CD4-positive, alpha-beta T cell treated with Interleukin-17A for 4 hours (primary cell): ENCODE results near the gene DSCAML1.

ENCODE experiments used
- DNase-seq: peaks from one replicate; pipeline ENCODE4 v3.0.0-alpha.2; 2020; ENCODE audit warnings: mixed read lengths

The DSCAML1 gene

DNA sequence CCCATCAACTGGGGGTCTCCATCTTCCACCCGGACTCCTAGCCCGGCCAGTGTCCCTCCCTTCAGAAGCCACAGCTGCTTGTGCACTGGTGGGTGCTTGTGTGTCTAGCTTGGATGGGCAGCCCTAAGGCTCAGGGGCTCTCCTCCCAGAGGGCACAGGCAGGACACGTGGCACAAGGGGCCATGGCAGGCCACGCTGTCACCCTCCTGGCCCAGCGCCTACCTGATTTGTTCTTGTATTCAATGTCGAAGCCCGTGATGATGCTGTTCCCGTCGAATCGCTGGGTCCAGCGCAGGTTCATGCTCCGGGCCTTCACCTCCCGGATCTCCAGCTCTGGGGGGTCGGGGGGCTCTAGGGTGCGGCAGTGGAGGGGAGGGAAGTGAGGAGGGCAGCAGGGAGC lies 316.8 kb downstream of the DSCAML1 start:
- DNase-seq: no peak

DNA sequence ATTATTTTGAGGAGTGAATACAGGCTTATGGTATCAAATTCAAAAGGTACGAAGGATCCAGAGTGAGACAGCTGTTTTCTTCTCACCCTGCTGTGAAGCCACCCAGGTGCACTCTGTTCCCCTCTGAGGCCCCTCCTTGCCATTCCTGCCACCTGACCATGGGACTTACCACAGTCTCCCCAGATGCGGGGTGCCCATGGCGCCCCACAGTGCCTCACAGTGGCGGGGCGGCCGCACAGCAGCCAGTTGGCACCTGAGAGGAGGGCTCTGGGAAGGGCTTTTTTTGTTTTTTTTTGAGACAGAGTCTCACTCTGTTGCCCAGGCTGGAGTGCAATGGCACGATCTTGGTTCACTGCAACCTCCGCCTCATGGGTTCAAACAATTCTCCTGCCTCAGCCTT lies 317.6 kb downstream of the DSCAML1 start:
- no peak for DNase-seq

DNA sequence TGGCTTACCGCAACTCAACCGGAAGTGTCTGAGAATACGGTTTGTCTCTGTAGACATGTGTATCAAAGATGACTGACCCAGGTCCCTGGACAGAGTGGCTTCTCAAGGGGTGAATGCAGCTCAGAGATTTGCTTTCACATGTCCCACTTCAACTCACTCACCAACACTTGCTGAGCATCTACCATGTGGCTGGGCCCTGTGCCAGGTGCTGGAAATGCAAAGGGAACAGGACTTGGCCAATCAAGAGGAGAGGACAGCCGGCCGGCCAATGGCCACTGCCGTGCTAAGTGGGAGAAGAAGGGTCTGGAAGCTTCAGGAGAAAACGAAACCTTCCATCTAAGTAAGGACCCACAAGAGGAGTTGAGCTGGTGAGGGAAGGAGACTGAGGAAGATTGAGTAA lies 318.1 kb downstream of the DSCAML1 start:
- DNase-seq: no peak

DNA sequence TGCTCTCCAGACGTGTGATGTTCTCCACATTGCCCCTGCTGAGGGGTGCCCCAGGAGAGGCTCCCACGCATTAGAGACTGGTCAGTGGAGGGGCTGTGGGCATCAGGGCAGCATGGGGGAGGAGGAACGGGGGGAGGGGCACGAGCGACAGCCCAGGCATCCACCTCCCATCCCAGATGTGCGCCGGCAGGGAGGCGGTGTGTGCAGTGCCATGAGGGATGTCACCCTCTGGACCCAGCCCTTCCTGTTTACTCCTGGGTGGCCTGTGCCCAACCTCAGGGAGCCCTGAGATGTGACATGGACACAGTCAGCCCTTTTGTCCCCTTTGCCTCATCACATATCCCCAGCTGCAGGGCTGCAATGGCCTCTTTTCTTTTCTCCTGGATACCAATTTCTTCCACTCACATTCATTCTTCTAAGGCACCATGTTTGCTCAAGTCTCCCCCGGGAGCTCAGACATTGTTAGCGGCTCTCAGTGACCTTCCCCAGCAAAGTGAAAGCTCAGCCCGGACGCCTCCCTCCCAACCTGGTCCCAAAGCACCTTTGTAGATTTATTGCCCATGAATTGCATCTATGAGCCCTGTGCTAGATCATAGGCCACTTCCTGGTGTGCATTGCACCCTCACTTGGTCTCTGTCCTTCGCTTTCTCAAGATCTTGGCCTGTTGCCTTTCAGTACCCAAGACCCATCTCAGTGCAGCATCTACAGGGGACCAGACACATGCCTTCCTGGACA lies 318.7 kb downstream of the DSCAML1 start:
- DNase-seq: no peak

DNA sequence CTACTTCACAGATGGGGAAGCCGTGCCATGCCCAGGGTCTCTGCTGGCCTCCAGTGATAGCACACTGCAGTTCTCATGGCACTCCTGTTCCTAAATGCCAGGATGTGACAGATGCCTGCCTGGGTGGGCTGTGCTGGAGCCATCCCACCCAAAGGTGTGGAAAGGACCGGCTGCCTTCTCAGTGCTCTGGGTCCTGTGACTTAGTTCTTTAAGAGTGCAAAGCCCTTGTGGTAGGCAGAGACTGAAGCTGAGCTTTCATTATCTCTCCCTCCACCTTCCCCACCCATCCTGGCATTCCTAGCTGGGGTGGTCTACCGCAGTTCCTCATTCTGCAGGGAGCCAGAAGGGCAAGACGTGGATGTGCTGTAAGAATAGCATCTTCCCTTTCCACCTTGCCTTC lies 319.3 kb downstream of the DSCAML1 start:
- no peak for DNase-seq

DNA sequence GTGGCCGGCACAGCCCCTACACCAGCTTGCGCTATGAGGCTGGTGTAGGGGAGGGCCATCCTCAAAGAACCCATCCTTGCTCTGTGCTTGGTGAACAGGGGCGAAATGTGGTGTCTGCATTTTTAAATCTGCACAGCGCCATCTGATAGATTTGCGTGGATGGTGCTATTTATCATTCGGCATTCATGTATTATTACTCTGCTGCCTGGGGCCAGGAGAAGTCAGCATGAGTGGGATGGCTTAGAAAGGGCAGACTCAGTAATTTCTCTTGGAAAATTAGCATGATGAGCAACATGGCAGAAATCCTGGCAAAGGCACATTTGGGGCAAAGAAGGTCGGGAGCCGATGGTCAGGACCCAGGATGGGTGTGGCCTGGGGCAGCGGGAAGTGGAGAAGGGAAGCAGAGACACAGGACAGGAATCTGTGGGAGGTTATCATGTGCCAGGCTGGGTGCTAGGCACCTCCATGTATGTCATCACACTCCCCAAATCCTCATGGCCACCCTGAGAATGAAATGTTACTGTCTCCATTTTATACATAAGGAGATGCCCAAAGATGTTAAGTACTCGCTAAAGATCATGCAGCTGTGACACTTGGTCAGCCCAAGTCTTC lies 320.4 kb downstream of the DSCAML1 start:
- no peak for DNase-seq

DNA sequence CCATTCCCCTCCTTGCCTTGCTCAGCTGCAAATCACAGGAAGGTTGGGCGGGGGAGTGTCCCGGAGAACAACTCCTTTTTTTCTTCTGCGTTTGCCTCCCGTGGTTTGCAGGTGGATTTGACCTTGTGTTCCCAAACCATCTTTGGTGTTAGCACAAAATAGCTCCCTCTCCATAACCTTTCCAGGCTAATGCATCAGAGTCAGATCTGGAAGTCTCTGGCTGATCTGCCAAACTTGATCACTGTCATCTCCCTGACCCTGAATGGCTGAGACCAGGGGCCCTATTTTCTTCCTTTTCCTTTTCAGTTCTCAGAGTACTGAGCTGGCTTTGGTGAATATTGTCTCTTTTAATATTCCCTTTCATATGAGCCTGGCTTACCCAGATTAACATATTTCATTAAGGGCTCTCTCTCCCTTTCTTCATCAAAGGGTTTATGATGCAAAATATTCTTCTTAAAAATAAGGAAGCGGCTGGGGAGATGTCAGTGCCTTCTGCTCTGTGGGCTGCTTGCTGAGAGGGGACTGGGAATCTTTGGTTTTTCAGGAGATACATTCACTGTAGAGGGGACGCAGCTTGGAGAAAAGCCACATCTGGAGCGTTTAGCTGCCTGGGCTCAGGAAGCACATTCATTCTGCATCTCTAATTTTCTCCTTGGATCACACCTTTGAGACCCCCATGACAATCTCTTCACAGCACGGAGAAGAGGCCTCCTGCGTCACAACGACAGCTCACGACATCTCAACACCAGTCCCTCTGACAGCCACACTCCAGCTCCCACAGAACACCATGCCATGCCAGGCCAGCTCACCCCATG lies 321.1 kb downstream of the DSCAML1 start:
- no peak for DNase-seq

DNA sequence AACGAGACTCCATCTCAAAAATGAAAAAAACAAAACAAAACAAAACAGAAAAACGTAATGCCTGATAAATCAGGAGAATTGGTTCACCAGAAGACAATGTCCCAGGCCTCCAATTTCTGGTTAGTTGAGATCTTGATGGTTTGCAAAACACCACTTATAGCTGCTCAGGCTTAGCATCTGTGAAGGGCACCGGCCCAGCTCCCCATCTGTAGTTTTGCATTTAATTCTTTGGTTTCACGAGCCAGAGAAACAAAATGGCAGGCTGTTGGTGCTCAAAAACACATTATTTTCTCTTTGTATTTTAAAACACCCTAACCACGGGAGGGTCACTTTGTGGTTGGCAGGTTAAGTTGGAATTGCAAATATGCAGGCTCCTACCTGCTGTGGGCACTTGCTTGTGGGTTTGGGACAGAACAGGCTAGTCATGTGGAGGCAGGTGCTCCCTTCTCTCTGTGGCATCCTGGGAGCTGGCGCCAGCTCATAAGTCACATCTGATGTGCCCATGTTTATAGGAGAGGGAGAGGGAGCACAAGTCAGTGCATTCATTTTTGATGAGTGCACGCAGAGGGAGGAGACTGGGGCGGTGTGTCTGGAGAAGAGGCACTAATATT lies 323.4 kb downstream of the DSCAML1 start:
- DNase-seq: no peak

DNA sequence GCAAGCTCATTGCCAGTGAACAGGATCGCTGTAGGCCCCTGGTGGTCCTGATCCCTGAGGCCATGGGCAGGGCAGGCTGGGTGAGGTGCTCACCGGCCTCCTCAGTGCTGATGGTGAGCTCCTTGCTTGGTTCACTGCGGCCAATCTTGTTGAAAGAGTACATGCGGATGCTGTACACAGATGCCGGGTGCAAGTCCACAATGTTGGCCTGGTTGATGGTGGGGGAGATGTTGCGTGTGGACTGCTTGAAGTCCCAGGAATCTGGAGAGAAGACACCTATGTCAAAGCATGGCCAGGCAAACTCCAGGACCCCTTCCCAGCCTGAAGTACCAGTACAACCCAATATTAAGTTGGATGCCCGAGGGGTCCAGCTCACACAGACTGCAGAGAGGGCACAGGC lies 325.2 kb downstream of the DSCAML1 start:
- DNase-seq: no peak

DNA sequence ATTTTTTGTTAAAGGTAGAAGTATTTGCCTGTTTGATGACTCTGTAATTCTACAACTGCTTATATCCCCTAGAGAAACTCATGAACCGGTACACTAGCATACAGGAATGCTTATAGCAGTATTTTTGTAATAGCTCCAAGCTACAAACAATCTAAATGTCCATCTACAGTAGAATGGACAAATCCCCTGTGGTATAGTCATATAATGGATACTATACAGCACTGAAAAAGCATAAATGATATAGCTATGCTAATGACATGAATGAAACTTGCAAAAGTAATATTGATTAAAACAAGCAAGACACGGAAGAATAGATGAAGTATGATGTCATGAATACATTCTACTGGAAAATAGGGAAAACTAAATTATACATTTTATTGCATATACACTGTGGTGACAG lies 326.4 kb downstream of the DSCAML1 start:
- DNase-seq: no peak

DNA sequence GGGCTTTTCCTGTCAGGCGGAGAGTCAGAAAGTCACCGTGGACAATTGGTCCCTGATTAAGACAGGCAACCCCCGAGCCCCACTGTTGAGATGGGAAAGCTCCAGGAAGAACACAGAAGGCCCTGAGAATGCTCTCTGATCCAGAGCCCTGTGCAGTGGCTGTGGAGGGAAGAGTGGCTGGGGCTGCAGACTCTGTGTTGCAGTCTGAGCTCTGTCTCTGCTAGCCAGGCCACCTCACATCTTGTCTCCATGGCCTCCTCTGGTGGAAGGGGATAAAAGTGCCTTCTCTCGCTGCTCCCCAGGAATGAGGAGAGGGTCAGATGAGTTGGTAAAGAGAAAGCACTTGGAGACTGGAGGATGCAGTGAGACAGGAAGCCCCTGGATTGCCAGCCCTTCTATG lies 328.1 kb downstream of the DSCAML1 start:
- DNase-seq: no peak

DNA sequence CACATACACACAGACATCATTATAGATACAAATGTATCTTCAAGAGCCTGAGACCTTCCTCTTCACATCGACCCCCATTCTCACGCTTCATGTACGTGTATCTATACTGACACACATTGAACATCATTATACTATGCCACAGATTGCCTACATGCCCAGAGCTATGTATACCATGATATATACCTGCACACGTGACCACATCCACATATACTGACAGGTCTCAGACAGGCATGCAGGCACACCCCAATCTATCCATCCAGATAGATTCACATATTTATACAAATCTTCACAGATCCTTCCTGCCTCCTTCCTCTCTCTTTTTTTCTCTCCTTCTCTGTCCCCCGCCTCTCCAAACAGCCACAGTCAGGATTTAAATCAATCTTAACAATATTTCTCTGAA lies 329.2 kb downstream of the DSCAML1 start:
- no peak for DNase-seq

DNA sequence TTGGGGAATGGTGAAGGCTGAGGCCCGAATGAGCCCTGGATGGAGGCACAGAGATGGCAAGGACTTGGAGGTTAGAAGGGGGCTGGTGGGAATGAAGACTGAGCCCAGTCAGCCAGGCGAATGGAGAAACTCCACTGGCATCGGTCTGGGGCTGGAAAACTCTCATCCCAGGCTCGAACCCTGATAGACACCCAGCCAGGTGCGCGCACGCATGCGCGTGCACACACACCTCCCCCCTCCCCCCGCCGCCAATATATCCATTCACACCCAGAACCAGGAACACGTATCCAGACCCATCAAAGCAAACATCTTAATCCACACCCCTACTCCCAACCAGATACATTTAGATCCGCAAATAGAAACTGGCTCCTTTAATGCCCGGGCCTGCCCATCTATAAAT lies 330.1 kb downstream of the DSCAML1 start:
- no peak for DNase-seq

DNA sequence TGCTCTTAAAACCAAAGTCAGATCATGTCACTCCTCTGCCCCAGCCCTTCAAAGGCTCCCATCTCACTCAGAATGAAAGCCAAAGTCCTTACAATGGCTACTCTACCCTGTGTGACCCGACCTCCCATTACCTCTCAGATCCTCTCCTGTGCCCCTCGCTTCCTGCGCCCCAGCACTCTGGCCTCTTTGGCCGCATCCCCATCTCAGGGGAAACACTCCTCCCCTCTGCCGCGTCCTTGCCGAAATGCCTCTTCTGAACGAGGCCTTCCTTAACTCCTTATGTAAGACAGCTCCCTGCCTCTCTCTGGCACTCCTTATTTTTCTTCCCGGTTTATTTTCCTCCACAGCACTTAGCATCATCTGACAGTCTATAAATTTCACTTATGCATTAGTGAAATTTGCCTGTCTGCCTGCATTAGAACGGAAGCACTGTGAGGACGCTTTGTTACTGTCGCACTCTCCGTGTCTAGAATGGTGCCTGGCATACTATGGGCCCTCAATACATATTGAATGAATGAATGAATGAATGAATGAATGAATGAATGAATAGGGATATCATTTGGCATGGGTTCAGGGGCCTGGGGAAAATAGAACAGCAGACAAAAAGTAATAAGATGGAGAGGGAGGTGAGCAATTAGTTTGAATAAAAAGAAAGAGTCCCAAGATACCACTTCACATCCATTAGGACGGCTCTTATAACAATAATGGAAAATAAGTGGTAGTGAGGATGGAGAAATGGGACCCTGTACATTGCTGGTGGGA lies 331.6 kb downstream of the DSCAML1 start:
- no peak for DNase-seq

DNA sequence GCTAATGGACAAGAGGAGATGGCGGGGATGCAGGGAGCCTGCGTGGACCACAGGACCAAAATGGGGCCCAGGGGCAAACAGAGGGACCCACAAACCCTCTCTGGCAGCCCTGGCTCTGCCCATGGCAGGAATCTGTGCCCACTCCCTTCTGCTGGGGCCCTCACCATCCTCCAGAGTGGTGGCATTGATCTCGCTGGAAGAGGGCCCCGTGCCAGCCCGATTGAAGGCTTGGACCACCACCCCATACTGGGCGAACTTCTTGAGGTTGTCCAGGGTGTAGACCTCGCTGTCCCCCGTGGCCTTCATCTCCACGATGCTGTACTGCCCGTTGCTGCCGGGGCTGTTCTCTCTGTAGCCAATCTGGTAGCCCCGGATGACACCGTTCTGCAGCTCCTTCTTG lies 332.2 kb downstream of the DSCAML1 start:
- no peak for DNase-seq

DNA sequence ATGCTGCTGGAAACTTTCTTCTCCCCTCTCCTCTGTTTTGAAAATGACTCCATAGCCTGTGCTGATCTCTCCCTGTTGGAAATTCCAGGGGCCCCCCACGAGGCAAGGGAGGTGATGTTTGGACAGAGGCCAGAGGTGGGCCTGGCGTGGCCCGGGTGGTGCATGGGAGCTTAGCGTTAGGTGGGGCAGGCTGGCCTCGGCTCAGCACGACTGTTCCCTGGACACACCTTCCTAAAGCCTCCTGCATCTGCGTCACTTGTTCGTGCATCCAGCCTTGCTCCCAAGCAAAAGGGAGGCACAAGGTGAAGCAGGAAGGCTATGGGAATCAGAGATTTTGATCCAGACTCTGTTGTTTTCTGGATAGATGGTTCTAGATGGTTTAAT lies 334.2 kb downstream of the DSCAML1 start:
- no peak for DNase-seq

DNA sequence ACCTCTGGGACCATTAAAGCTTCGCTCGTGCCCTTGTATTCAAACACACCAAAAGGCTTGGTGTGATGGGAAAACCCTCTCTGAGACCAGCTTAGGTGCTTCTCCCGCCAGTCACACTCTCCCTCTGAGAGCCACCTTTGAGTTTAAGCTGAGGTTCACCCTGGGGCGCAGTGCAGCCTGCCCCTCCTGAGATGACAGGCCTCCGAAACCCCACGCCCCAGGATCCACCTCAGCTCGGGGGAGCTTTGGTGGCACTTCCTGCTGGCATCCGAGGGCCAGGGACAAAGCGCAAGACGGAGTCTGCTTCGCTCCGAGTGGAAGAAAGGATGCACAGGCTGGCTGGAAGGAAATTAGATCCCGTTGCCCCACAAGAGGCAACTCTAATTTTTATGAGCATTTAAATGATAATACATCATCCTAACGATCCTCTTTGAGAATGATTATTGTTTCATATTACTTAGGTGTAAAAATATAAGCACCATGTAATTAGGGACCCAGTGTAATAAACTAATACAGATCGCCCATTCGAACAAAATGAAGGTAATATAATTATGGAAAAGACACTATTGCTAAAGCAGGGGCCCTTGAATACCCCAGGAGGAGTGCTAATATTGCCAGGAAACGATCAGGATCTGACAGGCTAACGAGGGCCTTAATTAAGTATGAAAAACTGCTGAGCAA lies 334.7 kb downstream of the DSCAML1 start:
- DNase-seq: no peak

DNA sequence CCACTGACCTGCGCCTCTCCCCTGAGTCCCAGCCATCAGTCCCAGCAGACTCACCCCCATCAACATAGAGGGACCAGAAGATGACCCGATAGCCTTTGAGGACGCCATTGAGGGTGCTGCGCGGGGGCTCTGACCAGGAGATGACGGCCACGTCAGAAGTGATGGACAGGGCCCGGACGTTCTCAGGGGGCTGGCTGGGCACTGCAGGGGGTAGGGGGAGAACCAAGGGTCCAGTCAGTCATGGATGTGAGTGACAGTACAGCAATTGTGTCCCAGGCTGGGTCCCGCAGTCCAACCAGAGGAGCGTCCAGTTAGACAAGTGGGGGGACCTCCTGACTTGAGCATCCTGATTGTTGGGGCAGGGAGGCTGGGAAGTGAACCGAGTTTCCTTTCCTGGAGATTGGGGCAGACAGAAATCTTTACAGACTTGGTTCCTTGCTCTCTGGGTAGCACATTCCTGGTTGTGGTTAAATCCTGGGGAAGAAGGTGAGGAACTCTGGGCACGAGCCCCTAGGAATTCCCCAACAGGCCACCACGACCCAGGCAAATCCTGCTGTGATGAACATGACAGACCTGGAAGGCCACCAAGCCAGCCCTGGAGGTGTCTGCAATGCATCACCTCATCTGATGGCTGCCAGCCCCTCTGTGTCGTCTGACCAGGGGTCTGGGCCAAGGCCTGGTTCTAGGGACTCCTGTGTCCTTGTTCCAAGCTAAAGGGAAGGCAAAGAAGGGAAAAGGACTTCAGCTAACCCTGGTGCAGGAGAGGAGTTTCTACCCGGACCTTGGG lies 335.4 kb downstream of the DSCAML1 start:
- DNase-seq: no peak

DNA sequence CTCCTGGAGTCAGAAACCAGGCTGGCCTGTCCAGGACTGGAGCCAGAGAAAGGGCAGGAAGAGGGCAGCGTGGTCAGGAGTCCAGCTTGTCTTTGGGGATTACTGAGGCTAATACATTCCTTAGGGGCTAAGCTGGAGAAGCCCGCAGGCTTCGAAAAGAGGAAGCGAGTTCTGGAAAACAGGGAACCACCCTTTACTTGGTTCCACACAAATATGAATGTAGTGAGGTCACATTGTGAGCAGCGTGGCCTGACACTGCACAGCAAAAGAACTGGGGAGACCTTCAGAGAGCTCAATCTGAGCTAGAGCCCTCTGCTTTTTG lies 337.1 kb downstream of the DSCAML1 start:
- DNase-seq: no peak

DNA sequence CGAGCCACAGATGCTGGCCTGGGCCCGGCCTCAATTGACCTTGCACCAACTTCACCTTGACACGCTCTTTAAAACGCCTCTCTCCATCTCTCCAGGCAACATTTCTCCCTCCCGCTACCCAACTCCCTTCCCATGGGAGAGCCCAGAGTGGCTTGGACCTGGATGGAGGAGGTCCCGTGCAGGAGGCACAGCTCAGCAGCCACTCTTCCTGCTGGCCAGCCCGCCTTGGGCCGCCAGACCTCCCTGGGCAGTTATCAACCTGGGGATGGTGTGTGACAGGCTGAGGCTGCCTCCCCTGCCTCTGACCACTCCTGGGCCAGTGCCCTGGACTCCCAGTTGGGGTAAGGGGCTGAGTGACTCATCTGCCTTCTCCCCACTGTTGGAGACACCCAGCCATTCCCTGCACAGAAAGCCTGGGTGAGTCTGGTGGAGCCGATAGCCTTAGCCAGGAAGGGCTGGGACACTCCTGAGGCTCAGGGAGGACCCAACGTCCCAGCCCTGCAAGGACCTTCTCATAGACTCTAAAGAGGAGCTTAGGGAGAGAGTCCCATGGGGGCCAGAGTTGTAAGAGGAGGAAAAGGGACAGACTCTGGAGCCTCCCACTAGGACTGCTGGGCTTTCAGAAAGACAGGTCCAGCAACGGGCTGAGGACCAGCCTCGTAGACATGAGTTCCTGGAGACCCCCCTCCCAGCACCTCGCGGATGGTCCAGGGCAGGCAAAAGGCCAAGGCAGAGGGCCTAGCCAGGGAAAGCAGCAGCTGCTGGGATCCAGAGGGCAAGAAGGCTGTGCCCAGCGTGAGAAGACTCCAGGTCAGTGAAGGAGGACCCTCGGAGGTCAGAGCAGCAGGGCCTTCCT lies 337.7 kb downstream of the DSCAML1 start:
- DNase-seq: no peak
